ENCODE results near the gene PLA2G5.

GRCh38 chr1:20107796-20108195, 37.8 kb downstream of the PLA2G5 start:
- TF ChIP-seq CTCF (IDR thresholded peaks at IDR 0.05) (no peak), POLR2A (IDR thresholded peaks at IDR 0.05) (no peak)
